ENCODE results near the gene SREBF1.

DNA sequence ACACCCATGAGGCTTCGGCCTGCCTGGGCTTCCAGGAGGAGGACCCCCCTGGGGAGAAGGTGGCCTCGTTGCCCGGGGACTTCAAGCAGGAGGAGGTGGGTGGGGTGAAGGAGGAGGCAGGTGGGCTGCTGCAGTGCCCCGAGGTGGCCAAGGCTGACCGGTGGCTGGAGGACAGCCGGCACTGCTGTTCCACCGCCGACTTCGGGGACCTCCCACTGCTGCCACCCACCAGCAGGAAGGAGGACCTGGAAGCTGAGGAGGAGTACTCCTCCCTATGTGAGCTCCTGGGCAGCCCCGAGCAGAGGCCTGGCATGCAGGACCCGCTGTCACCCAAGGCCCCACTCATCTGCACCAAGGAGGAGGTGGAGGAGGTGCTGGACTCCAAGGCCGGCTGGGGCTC is 41.5 kb downstream of the SREBF1 start:
- TF ChIP-seq POLR2A (IDR thresholded peaks at IDR 0.05): no peak
- TF ChIP-seq, protein P1, sequence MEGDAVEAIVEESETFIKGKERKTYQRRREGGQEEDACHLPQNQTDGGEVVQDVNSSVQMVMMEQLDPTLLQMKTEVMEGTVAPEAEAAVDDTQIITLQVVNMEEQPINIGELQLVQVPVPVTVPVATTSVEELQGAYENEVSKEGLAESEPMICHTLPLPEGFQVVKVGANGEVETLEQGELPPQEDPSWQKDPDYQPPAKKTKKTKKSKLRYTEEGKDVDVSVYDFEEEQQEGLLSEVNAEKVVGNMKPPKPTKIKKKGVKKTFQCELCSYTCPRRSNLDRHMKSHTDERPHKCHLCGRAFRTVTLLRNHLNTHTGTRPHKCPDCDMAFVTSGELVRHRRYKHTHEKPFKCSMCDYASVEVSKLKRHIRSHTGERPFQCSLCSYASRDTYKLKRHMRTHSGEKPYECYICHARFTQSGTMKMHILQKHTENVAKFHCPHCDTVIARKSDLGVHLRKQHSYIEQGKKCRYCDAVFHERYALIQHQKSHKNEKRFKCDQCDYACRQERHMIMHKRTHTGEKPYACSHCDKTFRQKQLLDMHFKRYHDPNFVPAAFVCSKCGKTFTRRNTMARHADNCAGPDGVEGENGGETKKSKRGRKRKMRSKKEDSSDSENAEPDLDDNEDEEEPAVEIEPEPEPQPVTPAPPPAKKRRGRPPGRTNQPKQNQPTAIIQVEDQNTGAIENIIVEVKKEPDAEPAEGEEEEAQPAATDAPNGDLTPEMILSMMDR (IDR thresholded peaks at IDR 0.05): no peak
